Measurements from ENCODE around the gene PAEP.

Gene PAEP

GRCh38 chr9:135601988-135602387 is 40.4 kb downstream of the PAEP start:
- DNase-seq (ENCODE audit: low spot score), result no peak

- DNase-seq (ENCODE audit: low spot score), result peak; percentile 65
Observed at GRCh38 chr9:135602789-135603481, 41.4 kb downstream of the PAEP start.

DNA sequence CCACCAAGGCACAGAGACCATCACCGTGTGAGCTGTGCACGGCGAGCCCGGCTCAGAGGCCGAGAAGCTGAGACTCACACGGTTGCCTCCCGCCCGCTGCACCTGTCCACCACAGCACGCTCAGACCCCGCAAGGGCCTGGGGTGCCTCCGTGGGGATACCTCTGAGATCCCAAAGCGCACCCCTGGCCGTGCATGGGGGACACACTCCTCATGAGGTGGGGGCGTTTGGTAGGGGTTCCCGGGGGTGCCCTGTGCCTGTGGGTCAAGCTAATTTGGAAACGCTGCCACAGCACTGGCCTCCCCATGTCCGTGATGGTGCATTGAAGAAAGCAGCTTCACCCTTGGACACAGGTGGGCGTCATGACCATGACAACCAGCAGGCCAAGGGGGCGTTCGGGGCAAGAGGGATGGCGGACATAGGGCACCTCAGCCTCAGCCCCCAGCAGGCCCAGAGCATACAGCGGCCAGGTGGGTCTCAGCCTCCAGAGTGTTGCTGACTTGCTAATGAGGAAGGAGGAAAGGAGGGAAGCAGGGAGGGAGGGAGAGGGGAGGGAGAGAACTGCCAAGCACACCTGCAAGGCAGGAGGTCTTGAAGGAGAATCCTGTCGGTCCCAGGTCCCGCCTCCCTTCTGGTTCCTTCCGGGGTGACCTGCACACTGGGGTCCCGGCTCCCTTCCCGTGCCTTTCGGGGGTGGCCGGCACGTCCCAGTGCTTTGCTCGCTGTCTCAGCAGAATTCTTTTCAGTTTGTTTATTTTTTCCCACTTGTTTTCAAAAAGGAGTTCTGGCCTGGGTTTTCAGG is 43.1 kb downstream of the PAEP start:
- DNase-seq (ENCODE audit: low spot score), result no peak

DNA sequence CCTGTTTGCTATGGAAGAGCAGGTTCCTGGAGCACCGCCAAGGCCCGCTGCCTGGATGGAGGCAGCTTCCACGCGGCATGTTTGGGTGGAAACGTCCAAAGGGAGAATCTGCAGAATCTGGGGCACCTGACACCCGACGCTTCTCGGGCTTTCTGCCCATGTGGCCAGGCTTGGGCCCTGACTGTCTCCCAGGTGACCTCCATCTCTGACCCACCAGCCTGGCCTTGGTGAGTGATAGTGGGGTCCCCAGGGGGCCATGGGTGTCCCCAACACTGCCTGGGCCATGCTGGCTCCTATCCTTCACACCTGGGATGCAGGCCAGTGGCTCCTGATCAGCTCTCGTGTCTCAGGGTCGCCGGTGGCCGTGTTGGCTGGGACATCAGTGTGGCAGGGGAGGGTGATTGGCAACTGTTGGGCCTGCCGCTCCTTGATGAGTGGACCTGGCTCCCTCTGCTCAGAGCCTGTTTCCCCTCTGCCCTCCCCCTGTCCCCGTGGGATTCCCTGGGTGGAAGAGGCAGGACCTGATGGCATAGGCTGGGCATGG is 43.8 kb downstream of the PAEP start:
- DNase-seq (ENCODE audit: low spot score), result no peak

DNA sequence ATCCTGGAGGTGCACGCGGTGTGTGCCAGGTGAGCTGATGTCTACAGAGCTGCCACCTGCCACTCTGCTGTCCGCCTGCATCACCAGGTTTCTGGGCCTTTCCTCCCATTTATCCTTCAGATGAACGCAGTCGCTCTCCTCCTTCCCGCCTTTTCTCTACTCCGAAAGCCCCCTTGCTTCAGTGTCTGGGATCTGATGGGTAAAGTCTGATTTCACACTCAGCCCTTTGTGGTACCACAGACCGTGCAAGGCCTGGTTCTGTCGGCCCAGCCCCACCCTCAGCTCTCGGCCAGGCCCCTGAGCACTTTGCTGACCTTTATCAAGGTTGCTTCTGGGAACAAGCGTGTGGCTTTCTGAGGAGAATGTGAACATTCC is 45.3 kb downstream of the PAEP start:
- no peak for DNase-seq (ENCODE audit: low spot score)

DNA sequence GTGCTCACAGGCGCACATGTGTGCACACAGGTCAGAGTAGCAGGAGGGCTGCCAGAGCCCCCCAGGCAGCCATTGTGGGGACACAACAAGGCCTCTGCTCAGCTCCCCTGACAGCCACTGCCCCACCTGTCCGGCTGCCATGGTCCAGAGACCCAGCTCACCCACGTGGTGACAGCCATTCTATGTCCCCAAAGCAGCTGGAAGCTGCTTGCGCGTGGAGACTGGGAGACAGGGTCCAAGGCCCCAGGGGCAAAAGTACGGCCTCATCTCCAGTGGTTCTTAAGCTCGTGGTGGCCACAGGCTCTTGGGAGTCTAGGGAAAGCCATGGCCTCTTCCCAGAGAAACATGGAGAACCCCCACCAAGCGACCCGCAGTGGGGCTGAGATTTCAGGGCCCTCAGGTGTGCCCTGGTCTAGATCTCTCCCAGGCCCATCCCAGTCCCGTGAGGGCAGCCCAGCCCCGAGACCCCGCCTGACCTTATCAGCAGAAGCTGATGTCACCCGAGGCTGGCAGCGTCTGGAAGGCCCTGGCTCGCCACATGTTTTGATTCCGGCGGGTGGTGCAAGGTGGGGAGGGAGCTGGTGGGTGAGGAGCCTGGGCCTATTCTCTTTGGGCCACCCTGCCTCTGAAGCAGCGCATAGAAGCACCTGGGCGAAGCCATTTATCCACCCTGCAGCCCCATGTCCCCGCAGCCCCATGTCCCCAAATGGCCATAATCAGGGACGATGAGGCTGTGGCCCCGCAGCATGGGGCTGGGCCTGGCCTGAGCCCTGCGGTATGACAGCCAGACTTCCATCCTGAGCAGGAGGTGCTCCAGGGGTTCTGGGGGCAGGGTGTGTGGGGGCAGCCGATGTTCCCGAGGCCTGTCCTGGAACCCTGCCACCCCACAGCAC is 46.1 kb downstream of the PAEP start:
- DNase-seq (ENCODE audit: low spot score), result no peak

DNA sequence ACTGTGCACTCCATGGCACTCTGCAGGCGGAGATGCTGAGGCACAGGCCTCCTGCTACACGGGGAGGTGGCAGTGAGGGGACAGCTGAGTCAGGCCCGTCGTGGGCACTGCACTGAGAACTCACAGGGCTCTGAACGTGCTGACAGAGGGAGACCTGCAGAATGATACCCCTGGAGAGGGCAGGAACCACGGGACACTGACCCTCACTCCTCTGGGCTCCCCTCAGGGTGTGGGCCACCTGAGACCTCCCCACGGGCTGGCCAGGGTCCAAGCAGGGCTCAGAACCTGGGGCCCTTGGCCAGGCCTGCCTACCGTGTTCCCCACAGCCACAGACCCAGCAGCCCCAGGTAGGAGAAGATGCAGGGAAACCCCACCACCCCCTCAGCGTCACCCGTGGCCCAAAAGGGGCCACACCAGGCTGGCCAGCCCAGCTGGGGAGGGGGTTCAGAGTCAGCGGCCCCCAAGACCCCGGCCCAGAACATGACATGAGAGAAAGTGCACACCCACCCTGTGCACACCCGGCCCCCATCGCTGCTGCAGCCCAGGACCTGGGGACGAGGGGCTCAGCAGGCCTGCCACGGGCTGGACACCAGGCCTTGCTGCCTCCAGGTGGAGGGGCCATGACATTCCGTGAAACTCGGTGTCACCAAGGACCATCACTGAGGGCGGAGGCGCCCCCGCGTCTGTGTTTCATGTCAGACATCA is 46.9 kb downstream of the PAEP start:
- DNase-seq (ENCODE audit: low spot score), result no peak

- no peak for DNase-seq (ENCODE audit: low spot score)
Observed at GRCh38 chr9:135608999-135609317, 47.4 kb downstream of the PAEP start.

DNA sequence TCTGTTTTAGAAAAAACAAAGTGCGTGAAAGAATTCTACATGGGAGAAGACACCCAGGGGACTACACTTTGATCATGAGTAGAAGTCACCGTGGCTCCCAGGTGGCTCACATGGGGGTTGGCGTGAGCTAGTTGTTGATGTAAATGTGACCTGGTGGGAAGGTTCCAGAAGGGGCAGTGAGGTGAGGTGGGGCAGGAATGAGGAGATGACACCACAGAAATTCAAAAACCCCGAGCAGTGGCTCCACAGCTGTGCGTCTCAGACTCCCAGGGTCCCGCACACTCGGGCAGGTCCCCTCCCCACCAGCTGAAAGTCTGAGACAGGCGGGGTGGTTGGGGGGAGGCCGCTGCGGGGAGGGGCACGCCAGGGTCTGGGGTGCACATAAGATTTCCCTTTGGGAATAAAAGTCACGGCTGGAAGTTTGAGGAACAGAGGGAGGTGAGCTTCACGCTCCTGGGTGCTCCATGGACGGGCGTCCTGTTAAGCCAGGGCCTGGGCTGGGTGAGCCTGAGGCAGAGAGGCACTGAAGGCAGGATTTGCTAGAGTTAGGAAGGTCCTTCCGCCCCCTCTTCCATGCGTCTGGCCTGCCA is 47.9 kb downstream of the PAEP start:
- no peak for DNase-seq (ENCODE audit: low spot score)

- no peak for DNase-seq (ENCODE audit: low spot score)
Observed at GRCh38 chr9:135610290-135611141, 49.0 kb downstream of the PAEP start.

- no peak for DNase-seq (ENCODE audit: low spot score)
Observed at GRCh38 chr9:135611142-135611874, 49.8 kb downstream of the PAEP start.

DNA sequence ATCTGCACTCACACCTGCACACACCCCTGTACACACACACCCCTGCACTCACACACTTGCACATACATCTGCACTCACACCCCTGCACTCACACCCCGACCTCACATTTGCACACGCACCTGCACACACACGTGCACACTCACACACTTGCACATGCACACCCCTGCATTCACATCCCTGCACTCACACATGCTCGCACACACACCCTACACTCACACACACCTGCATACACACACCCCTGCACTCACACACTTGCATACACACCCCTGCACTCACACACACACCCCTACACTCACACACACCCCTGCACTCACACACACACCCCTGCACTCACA is 50.3 kb downstream of the PAEP start:
- no peak for DNase-seq (ENCODE audit: low spot score)

- DNase-seq (ENCODE audit: low spot score), result no peak
Observed at GRCh38 chr9:135612437-135612836, 50.9 kb downstream of the PAEP start.

- no peak for DNase-seq (ENCODE audit: low spot score)
Observed at GRCh38 chr9:135612981-135613910, 51.7 kb downstream of the PAEP start.

DNA sequence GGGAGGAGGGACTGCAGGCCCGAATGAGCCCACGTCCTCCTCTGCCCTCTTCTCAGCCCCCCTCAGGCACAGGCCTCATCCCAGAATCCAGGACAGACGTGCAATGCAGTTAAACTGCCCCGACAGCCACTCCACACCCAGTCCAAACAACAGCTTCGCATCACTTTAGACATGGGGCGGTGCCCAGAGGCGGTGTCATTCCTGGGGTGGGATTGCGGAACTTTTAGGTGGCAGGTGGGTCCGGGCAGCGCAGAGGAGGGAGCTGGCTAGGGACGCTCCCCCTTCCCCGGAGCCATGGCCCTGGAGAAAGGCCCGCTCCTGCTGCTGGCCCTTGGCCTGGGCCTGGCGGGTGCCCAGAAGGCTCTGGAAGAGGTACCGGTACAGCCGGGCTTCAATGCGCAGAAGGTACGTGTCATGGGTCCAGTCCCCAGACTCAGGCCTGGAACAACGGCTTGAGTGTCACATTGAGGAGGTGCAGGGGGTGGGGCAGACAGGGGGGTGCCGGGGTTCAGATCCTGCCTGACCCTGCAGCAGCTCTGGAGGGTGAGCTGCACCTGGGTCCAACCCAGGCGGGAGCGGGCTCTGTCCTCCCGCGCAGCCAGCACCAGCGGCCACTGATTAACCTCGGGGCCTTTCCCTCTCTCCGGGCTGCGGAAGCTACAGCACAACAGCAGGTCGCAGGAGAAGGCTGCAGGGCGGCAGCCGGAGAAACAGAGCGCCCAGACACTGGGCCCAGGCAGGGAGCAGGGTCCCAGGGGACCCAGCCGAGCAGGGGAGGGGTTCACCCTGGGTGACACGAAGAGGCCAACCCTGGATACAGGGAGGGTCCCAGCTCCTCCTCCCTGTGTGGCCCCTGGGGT is 52.6 kb downstream of the PAEP start:
- no peak for DNase-seq (ENCODE audit: low spot score)

GRCh38 chr9:135614821-135615665 is 53.5 kb downstream of the PAEP start:
- DNase-seq (ENCODE audit: low spot score), result no peak

All from HuH-7 (cell line).